Transverse colon (tissue), 4 donors: ENCODE data around the gene CAT. TPM values are rescaled to one million over a fixed set of nuclear protein-coding genes. Genes with fewer than 3 reads are reported as not detected.

Experiments used
- DNase-seq: peaks from one replicate; pipeline ENCODE4 v3.0.0-alpha.2; 2019
- H3K27ac ChIP-seq, 4 donors: fragments of 200-600 bp; sonication (generic); 2 replicates each; pipeline ENCODE4 v1.5.1; 2016 to 2018; ENCODE audit warnings: inconsistent platforms in 4 of 4
- H3K27me3 ChIP-seq: fragments of 200-600 bp; sonication (generic); 2 replicates; pipeline ENCODE4 v1.5.1; 2017; ENCODE audit warnings: inconsistent platforms
- H3K36me3 ChIP-seq, 4 donors: fragments of 200-600 bp; sonication (generic); 2 replicates each; pipeline ENCODE4 v1.5.1; 2017 to 2019; ENCODE audit warnings: inconsistent platforms in 4 of 4
- H3K4me1 ChIP-seq, 4 donors: fragments of 200-600 bp; sonication (generic); 2 replicates each; pipeline ENCODE4 v1.5.1; 2017 to 2020; ENCODE audit warnings: inconsistent platforms in 4 of 4
- H3K4me3 ChIP-seq, 4 donors: fragments of 200-600 bp; sonication (generic); 1 replicate in 1 of 4; 2 replicates in 3 of 4; pipeline versions ENCODE4 v1.5.1 to v1.6.1; 2017 to 2019; ENCODE audit warnings: inconsistent platforms in 4 of 4
- H3K9me3 ChIP-seq, 2 donors: fragments of 200-600 bp; sonication (generic); 2 replicates each; pipeline ENCODE4 v1.5.1; 2017 to 2019; ENCODE audit warnings: inconsistent platforms in 2 of 2
- EP300 ChIP-seq: sonication (generic); formaldehyde crosslinking; IDR thresholded peaks from one replicate; pipeline ENCODE4 v1.6.1; 2017; ENCODE audit warnings: antibody characterized with exemption, low read depth
- POLR2A ChIP-seq: fragments of 450-650 bp; IDR thresholded peaks from one replicate; pipeline ENCODE4 v1.6.1; 2016; ENCODE audit warnings: antibody characterized with exemption, mild to moderate bottlenecking, moderate library complexity
- POLR2AphosphoS5 ChIP-seq, 3 donors: sonication (generic); formaldehyde crosslinking; IDR thresholded peaks; one replicate each; pipeline ENCODE4 v1.6.1; 2016; ENCODE audit warnings: antibody characterized with exemption in 3 of 3
- WGBS, 2 donors: methylation state at CpG; one replicate each; pipeline ENCODE4 v1.1.5; 2018; ENCODE audit warnings: low coverage in 1 of 2; 5-methylcytosine and 5-hydroxymethylcytosine counted together
- in situ Hi-C, 4 donors: fragments of 200-750 bp; cut with MboI; loops; one replicate each; pipeline versions ENCODE4 v1.15.0 to v1.15.1; 2017; ENCODE audit warnings: low sequenced_read_pairs in 3 of 4, low pct_ligation_motif_present in 1 of 4, low pct_unique_long_range_greater_than_20kb in 1 of 4
- intact Hi-C: fragments of 100-400 bp; cut with DNase I; formaldehyde crosslinking; loops from one replicate; pipeline ENCODE4 v1.15.1; 2023; ENCODE audit warnings: low total_unique reads
- total RNA-seq, 4 donors: library from RNA; depleted of rRNA; stranded (reverse); fragments of >200 nt; gene quantifications; one replicate each; pipeline ENCODE4 v1.1.0, GENCODE V29; 2016
- TF ChIP-seq, protein P1 (sequence below), 5 experiments: fragments of 200-600 bp in 3 of 5; fragments of 450-650 bp in 2 of 5; sonication (generic) in 3 of 5; IDR thresholded peaks; 1 replicate in 2 of 5; 2 replicates in 3 of 5; pipeline ENCODE4 v1.5.1; 2016 to 2017; ENCODE audit warnings: antibody characterized with exemption in 5 of 5, inconsistent platforms in 3 of 5, mild to moderate bottlenecking in 2 of 5, moderate library complexity in 1 of 5

The CAT gene
- total RNA-seq, 4 donors from 2014 or later, result 81.2 to 168 (median 133) TPM

DNA sequence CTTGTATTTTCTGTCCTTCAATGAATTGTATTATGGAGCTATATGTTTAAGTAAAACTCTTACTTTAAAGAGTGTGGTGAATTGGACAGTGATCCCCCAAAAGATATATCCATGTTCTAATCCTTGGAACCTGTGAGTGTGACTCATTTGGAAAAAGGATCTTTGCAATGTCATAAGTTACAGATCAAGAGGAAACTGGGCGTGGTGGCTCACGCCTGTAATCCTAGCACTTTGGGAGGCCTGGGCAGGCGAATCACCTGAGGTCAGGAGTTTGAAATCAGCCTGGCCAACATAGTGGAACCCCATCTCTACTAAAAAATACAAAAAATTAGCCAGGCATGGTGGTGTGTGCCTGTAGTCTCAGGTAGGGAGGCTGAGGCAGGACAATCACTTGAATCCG lies 38.1 kb downstream of the CAT start:
- no peak overlapping the region for H3K4me3 ChIP-seq
- no peak for TF ChIP-seq EP300
- no peak for TF ChIP-seq POLR2AphosphoS5 (IDR thresholded peaks at IDR 0.05)
- no peak for TF ChIP-seq POLR2A
- TF ChIP-seq, protein P1, sequence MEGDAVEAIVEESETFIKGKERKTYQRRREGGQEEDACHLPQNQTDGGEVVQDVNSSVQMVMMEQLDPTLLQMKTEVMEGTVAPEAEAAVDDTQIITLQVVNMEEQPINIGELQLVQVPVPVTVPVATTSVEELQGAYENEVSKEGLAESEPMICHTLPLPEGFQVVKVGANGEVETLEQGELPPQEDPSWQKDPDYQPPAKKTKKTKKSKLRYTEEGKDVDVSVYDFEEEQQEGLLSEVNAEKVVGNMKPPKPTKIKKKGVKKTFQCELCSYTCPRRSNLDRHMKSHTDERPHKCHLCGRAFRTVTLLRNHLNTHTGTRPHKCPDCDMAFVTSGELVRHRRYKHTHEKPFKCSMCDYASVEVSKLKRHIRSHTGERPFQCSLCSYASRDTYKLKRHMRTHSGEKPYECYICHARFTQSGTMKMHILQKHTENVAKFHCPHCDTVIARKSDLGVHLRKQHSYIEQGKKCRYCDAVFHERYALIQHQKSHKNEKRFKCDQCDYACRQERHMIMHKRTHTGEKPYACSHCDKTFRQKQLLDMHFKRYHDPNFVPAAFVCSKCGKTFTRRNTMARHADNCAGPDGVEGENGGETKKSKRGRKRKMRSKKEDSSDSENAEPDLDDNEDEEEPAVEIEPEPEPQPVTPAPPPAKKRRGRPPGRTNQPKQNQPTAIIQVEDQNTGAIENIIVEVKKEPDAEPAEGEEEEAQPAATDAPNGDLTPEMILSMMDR (IDR thresholded peaks at IDR 0.05), result no peak
- H3K27ac ChIP-seq, result no peak overlapping the region
- H3K9me3 ChIP-seq, result no peaks in the 10 kb centered on the region
- intact Hi-C loops, result no loop called here
- WGBS, 2 donors, result 80 to 87% methylated on average over 2 to 4 of the region's 4 CpGs
- no peaks in the 10 kb centered on the region for H3K4me1 ChIP-seq
- peaks cover 0 to 11% (median 5%) of the 10 kb centered on the region in 4 donors for H3K36me3 ChIP-seq
- H3K27me3 ChIP-seq, result no peaks in the 10 kb centered on the region
- DNase-seq, result no peak
- in situ Hi-C loops, result loop anchor here in 3 of 4 donors (25.0 kb wide), 4 partner anchors 90 to 665 kb away; no protein-coding TSS in a partner anchor

DNA sequence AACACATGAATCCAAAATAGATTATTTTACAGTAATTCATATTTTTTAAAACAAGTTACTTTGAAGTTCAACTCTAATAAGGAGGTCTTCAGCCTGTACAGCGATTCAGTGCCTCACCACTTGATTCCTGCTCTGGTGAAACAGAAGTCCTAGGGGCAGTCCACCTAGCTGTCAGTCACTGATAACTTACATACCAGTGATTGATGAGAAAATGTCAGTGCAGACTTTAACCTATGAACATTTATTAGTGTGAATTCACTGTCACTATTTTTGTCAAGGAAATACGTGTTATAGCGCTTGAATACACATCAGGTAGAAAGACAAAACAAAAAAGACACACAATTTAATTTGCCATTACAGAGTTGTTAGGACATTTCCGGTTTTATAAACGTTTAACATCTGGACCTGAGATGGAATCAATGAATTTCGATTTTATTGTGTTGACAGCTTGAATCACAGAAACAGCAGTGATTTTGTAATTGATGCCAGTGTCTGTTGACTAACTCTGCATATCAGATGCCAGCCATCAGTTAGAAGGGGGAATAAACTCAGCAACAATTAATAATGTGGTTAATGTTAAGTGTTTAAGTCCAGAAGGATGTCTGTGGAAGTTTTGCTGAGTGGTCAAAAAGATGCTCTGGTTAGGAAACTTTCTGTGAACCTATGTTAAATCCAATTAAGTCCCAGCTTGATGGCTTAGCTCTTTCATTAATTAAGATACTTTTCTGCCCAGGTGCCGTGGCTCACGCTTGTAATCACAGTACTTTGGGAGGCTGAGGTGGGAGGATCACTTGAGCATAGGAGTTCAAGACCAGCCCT lies 40.3 kb downstream of the CAT start:
- no peaks in the 10 kb centered on the region for H3K27me3 ChIP-seq
- 69 to 72% methylated on average over 8 of the region's 8 CpGs for WGBS, 2 donors
- no peak for DNase-seq
- H3K36me3 ChIP-seq, result no peaks in the 10 kb centered on the region
- in situ Hi-C loops (loop anchor here in 3 of 4 donors (25.0 kb wide), 4 partner anchors 92 to 667 kb away; no protein-coding TSS in a partner anchor), intact Hi-C loops (no loop called here)
- no peak for TF ChIP-seq POLR2AphosphoS5 (IDR thresholded peaks at IDR 0.05)
- no peak for TF ChIP-seq EP300
- TF ChIP-seq, protein P1 (IDR thresholded peaks at IDR 0.05), result no peak
- no peak for TF ChIP-seq POLR2A
- H3K27ac ChIP-seq, result no peak overlapping the region
- H3K4me1 ChIP-seq, result no peaks in the 10 kb centered on the region
- H3K9me3 ChIP-seq, result no peaks in the 10 kb centered on the region
- no peak overlapping the region for H3K4me3 ChIP-seq

DNA sequence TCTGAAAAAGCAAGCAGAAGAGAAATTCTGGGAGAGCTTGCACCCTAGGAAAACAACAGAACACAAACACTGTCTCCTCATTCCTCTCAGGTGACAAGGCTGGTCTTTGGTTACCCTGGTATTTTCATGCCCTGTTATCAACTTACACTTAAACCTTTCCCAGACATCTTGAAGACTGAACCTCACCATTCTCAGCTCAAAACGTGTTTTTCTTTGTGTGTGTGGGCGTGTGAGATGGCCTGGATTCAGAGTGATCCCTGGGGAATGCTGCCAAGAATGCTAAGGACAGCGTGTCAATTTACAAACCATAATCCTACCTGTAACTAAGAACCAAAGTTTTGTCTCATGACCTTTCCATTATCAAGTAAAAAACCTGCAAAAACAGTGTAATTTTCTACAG lies 41.6 kb downstream of the CAT start:
- Histone ChIP-seq H3K36me3 (no peaks in the 10 kb centered on the region), H3K27me3 (no peaks in the 10 kb centered on the region), H3K4me3 (no peak overlapping the region), H3K9me3 (no peaks in the 10 kb centered on the region), H3K4me1 (no peaks in the 10 kb centered on the region), H3K27ac (no peak overlapping the region)
- in situ Hi-C loops, result loop anchor here in 3 of 4 donors (10.0 to 25.0 kb wide), 5 partner anchors 93 to 668 kb away; no protein-coding TSS in a partner anchor
- intact Hi-C loops, result no loop called here
- 18 to 40% methylated on average over 1 to 3 of the region's 3 CpGs for WGBS, 2 donors
- no peak for DNase-seq
- TF ChIP-seq, protein P1 (IDR thresholded peaks at IDR 0.05), result no peak
- TF ChIP-seq POLR2A (no peak), POLR2AphosphoS5 (IDR thresholded peaks at IDR 0.05) (no peak)

DNA sequence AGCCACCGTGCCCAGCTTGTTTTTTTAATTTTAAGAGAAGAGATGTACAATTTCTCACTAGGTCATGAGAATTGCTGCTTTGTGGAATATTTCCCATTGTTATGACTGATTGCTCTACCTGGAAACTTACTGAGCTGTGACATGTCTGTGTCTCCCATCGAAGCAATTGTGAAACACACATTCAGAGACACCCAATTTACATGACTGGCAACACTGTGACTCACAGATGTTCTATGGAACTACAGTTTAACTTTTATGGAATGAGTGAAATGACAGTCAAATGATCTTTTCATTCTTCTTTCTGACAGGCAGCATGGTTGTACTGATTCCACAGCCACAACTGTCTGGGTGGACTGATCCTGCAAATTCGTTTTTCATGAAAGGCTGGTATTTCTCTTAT lies 42.6 kb downstream of the CAT start:
- intact Hi-C loops, result no loop called here
- no peaks in the 10 kb centered on the region for H3K36me3 ChIP-seq
- H3K9me3 ChIP-seq, result no peaks in the 10 kb centered on the region
- H3K4me1 ChIP-seq, result no peaks in the 10 kb centered on the region
- TF ChIP-seq EP300, result no peak
- TF ChIP-seq POLR2AphosphoS5 (IDR thresholded peaks at IDR 0.05), result no peak
- TF ChIP-seq, protein P1 (IDR thresholded peaks at IDR 0.05), result no peak
- TF ChIP-seq POLR2A, result no peak
- no peak overlapping the region for H3K4me3 ChIP-seq
- H3K27ac ChIP-seq, result no peak overlapping the region
- WGBS, 2 donors, result 62% methylated on average over 2 to 3 of the region's 3 CpGs
- in situ Hi-C loops, result loop anchor here in 3 of 4 donors (10.0 to 25.0 kb wide), 5 partner anchors 94 to 669 kb away; no protein-coding TSS in a partner anchor
- DNase-seq, result no peak
- H3K27me3 ChIP-seq, result no peaks in the 10 kb centered on the region
